Measurements from ENCODE around the gene XCR1. TPM values are rescaled to one million over a fixed set of nuclear protein-coding genes. Genes with fewer than 3 reads are reported as not detected.

The XCR1 gene
- total RNA-seq, 1 experiment from 2014 or later = not detected

Other genes with a start within 250 kb of the XCR1 start
- gene SLC6A20, start 230.9 kb downstream of the XCR1 start, total RNA-seq (2014; rRNA removed; shearing (Covaris generic)) = not detected in 2 replicates
- 6.5 and 9.7 TPM in 2 replicates for gene LZTFL1, start 185.4 kb downstream of the XCR1 start, total RNA-seq (2014; rRNA removed; shearing (Covaris generic))
- not detected in 2 replicates for gene CCR9, start 140.9 kb downstream of the XCR1 start, total RNA-seq (2014; rRNA removed; shearing (Covaris generic))
- not detected in 2 replicates for gene CXCR6, start 84.0 kb downstream of the XCR1 start, total RNA-seq (2014; rRNA removed; shearing (Covaris generic))
- 7.9 and 10.3 TPM in 2 replicates for gene FYCO1, start 31.7 kb downstream of the XCR1 start, total RNA-seq (2014; rRNA removed; shearing (Covaris generic))
- 0.19 and 0.27 TPM in 2 replicates for gene CCR1, start 180.8 kb upstream of the XCR1 start, total RNA-seq (2014; rRNA removed; shearing (Covaris generic))
- not detected in 2 replicates for gene CCR3, start 215.0 kb upstream of the XCR1 start, total RNA-seq (2014; rRNA removed; shearing (Covaris generic))